AG09319 (cell line): ENCODE measurements around the gene SPATA9.
"Not testable (repeated sequence)": the region's sequence is repeated elsewhere in the genome, so short reads cannot be mapped to it uniquely, and the experiment has no call there.

ENCODE experiments used
- DNase-seq: peaks from one replicate; pipeline ENCODE4 v3.0.0-alpha.2; 2010; ENCODE audit warnings: low read depth; ENCODE audit errors: extremely low read depth
- CTCF ChIP-seq: IDR thresholded peaks from 2 replicates; pipeline ENCODE4 v1.5.1; 2011; ENCODE audit warnings: low read depth, mild to moderate bottlenecking, inconsistent platforms, low read length, moderate library complexity

SPATA9 gene

GRCh38 chr5:95720094-95720786 is 37.4 kb upstream of the SPATA9 start:
- TF ChIP-seq CTCF, result no peak
- DNase-seq, result no peak

GRCh38 chr5:95718738-95719137 is 35.9 kb upstream of the SPATA9 start:
- DNase-seq, result no peak
- TF ChIP-seq CTCF, result no peak

- TF ChIP-seq CTCF, result no peak
- DNase-seq, result no peak
Observed at GRCh38 chr5:95718203-95718602, 35.4 kb upstream of the SPATA9 start.

- TF ChIP-seq CTCF, result no peak
- DNase-seq, result no peak
Observed at GRCh38 chr5:95717439-95717838, 34.6 kb upstream of the SPATA9 start.

- DNase-seq, result no peak
- no peak for TF ChIP-seq CTCF
Observed at GRCh38 chr5:95715799-95716461, 33.1 kb upstream of the SPATA9 start.

- no peak for TF ChIP-seq CTCF
- DNase-seq, result no peak
Observed at GRCh38 chr5:95713960-95714710, 31.3 kb upstream of the SPATA9 start.

- DNase-seq, result not testable (repeated sequence)
Observed at GRCh38 chr5:95713246-95713645, 30.5 kb upstream of the SPATA9 start.
